Activated effector memory CD4-positive, alpha-beta T cell treated with Interleukin-2 at 50 U/mL for 16 hours (primary cell): ENCODE measurements around the gene MRTFB.

Source experiments
- DNase-seq: peaks from one replicate; pipeline ENCODE4 v3.0.0-alpha.2; 2020

MRTFB gene

DNA sequence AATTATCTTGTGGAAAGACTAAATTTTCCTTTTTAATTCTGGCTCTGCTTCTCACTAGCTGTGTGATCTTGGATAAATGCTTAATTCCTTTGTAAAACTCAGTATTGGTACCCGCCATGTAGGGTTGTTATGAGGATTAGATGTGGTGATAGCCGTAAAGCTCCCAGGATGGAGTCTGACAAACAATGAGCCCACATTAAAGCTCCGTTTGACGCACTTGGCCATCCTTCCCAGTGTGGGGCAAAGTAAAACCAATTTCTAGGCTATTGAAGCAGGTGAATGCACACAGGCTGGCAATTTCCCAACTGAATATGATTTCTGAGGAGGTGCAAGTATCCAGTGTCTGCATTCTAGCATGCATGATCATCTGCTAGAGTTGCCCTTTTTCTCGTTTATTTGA, 123.6 kb downstream of the MRTFB start:
- no peak for DNase-seq

DNA sequence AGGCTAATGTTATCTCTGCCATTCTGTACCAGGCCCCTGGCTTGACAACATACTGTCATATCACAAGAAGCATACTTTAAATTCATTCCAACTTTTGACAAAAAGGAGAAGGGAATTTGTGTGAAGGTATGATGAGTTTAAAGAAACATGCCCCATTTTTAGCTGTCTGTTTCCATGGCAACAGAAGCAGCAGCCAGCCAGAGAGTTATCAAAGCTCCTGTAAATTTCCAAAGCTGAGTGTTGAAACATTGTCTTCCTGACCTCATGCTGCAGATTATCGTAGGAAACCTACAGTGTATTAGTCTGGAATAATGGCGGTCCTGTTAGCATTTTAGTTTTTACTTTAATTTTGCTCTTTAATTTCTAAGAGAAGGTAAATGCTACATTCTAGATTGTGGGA, 124.9 kb downstream of the MRTFB start:
- no peak for DNase-seq

- no peak for DNase-seq
Observed at GRCh38 chr16:14196539-14196938, 125.4 kb downstream of the MRTFB start.

DNA sequence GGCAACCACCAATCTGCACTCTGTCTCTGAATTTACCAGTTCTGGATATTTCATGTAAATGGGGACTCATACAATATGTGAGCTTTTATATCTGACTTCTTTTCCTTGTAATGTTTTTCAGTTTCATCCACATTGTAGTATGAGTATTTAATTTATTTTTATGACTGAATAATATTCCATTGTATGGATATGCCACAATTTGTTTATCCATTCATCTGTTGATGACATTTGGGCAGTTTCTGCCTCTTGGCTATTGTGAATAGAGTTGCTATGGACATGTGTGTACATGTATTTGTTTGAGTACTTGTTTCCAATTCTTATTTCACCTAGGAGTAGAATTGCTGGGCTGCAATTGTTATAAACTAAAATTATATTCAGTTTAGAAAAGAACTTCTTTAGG, 126.9 kb downstream of the MRTFB start:
- DNase-seq = no peak

- no peak for DNase-seq
Observed at GRCh38 chr16:14198572-14198971, 127.5 kb downstream of the MRTFB start.

- DNase-seq = no peak
Observed at GRCh38 chr16:14199199-14199598, 128.1 kb downstream of the MRTFB start.

GRCh38 chr16:14199624-14200023, 128.5 kb downstream of the MRTFB start:
- DNase-seq = no peak

GRCh38 chr16:14202095-14202494, 131.0 kb downstream of the MRTFB start:
- DNase-seq = no peak

GRCh38 chr16:14202697-14203096, 131.6 kb downstream of the MRTFB start:
- DNase-seq = no peak

- no peak for DNase-seq
Observed at GRCh38 chr16:14203166-14203565, 132.0 kb downstream of the MRTFB start.

GRCh38 chr16:14205666-14206065, 134.5 kb downstream of the MRTFB start:
- DNase-seq = no peak

DNA sequence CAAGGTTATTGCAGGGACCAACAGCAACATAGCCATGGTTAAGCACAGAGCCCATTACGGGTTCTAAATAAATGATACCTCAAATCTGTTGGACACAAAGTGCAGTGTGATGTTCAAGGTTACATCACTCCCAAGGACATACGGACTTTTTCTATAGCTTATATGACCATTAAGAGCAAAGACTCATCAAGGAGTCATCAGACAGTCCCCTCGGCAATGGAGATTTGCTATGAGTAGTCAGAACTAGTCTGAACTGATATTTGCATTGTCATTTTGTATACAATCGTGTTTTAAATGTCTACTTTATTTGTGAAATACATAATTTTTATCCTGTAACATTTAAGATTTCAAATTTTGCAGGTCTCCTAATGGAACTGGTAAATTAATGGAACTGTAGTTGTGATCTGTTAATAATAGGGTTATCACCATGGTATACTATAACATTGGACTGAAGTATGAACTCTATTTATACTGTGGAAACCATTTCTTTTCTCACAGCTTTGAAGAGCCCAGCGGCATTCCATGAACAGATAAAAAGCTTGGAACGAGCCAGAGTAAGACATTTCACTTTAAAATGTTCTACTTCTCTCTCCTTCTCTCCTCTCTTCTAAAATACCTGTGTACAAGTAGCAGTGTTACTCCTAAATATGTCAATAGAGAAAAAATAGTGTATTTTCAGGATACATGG, 140.9 kb downstream of the MRTFB start:
- DNase-seq = no peak

DNA sequence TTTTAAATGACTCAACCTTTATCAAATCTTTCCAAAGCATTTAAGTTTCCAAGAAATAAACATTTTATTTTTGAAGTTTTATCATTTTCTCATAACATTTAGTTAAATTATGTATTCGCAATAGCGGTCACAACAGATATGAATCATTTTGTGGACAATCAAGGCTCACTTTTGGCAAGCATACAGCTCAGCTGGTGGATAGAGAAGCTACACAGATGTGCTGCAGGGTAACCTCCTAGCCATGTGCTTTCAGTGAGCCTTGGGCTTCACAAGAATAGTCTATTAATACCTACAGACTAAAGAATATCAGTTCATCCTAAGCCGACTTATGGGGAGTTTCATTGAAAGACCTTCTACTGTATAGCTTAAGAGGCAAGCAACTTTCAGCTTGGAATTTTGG, 144.8 kb downstream of the MRTFB start:
- no peak for DNase-seq

DNA sequence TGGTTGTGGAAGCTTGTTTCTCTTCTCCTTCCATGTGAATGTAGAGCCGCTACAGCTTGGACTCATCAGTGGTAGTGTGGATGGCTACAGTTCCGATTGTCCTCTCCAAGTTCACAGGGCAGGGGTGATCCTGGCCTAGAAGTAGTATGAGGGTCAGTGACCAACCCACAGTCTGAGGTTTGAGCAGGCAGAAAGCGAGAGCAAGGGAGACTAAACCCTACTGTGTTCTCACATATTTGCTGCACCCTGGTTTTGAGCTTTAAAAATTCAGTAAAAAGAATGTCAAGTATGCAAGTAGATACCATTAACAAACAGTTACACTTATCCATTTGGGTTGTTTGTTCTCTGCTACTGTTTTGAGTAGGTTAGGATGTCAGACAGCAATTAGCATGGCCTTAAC, 148.9 kb downstream of the MRTFB start:
- DNase-seq = no peak

- no peak for DNase-seq
Observed at GRCh38 chr16:14223632-14224031, 152.5 kb downstream of the MRTFB start.

DNA sequence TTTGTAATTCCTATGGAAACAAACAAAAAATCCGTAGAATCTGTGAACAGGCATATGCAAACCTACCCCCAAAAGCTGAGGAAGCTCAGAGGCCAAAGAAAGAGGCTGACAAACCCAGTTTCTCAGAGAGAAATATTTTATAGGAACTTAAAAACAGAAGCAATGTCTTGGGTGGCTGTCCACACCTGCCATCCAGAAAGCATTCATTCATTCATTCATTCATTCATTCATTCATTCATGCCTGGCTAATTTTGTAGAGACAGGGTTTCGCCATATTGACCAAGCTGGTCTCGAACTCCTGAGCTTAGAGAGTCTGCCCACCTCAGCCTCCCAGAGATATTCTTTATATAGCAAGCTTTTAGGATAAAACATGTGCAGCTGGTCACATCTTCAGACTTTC, 154.3 kb downstream of the MRTFB start:
- DNase-seq = no peak

- DNase-seq = no peak
Observed at GRCh38 chr16:14232106-14232864, 161.2 kb downstream of the MRTFB start.

DNA sequence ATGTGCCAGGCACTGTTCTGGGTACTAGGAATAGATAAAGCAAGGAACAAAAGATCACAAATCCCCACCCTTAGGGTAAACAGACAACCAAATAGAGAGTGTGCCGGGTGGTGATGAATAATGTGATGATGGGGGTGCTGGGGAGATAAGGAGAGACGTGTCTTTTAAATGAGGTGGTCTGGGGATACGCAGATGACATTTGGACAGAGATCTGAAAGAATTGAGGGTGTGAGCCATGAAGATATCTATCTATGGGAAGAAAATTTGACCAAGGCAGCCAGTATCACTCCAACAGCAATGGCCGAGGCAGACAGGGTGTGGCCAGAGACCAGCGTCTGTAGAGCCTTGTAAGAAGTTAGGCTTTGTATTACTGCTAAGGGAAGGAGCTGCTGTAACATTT, 165.3 kb downstream of the MRTFB start:
- no peak for DNase-seq

DNA sequence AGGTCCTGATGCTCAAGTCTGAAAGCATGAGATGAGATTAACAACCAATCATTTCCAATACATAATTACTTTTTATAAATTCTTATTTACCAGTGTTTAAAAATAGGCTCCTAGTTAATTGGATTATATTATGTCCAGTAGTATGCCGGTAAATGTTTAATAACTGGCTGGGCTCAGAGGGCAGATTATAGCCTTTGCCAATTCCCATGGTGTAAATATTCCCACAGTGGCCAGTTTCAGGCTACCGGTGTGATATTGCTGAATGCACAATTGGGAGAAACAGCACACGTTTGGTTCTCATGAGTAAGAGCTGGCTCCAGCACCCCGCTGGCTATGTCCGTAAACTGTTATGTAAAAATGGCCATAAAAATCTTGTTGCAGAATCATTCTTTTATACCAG, 167.6 kb downstream of the MRTFB start:
- DNase-seq = no peak

- no peak for DNase-seq
Observed at GRCh38 chr16:14239791-14240190, 168.7 kb downstream of the MRTFB start.

GRCh38 chr16:14240219-14240843, 169.2 kb downstream of the MRTFB start:
- no peak for DNase-seq

- DNase-seq = no peak
Observed at GRCh38 chr16:14240964-14241363, 169.8 kb downstream of the MRTFB start.

DNA sequence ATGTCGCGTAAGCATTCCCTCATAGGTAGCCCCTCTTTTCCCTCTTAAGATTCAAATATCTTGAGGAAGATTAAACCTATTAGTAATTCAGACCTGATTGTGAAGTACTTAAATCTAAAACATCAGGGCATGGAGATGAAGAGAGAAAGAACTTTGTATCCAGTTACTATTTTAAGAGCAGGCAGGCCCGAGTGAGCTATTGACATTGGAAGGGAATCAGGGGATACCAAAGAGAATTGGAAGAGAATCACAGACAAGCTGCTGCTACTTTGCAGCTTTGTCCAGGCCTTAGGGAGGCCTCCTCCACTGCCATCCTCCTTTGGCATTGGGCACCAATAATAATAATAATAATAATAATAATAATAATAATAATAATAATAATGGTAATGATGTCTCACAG, 170.5 kb downstream of the MRTFB start:
- no peak for DNase-seq

DNA sequence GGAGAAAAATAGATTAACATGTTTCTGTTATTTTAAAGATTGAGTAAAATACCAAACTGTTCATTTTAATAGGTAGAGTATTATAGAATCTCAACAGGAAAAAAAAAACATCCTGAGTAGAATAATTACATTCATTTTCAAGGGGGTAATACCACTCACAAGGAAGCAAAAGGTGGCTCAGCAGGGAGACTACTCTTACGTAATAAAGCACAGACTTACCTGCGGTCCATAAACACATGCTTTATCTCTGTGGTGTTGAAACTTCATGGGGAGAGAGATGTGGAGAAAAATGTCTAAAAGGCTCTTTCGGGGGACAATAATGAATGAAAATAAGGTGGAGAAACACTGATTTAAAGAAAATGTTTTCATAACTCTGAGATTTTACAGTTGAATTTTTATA, 171.7 kb downstream of the MRTFB start:
- DNase-seq = no peak
